Tibial nerve (tissue), 3 donors: Measurements from ENCODE around the gene ZNF624.
"Not testable (repeated sequence)": the region's sequence is repeated elsewhere in the genome, so short reads cannot be mapped to it uniquely, and the experiment has no call there.

Experiments
- CTCF ChIP-seq, 5 experiments: fragments of 200-600 bp in 3 of 5; fragments of 450-650 bp in 2 of 5; sonication (generic) in 3 of 5; IDR thresholded peaks; one replicate each; pipeline ENCODE4 v1.5.1; 2016 to 2019; ENCODE audit warnings: antibody characterized with exemption in 5 of 5, mild to moderate bottlenecking in 3 of 5, moderate library complexity in 2 of 5
- POLR2A ChIP-seq, 2 donors: fragments of 450-650 bp; IDR thresholded peaks; one replicate each; pipeline ENCODE4 v1.6.1; 2017; ENCODE audit warnings: antibody characterized with exemption in 2 of 2, mild to moderate bottlenecking in 2 of 2, moderate library complexity in 2 of 2

DNA sequence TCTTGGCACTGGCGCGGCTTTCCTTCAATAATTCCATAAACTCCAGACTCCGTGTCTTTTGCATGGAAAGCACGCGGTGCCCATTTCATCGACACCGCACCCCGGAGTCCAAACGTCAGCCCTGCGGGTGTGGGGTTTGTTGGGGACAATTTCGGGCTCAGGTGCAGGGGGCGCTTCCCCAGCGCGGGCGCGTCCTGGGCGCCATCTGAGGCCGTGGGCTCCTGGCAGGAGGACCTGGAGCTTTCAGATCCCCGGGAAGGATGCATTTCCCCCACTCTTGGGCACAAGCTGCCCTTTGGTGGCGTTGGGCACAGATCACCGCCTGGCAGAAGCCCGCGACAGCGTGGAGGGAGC is 12.9 kb upstream of the ZNF624 start:
- not testable (repeated sequence) for TF ChIP-seq CTCF, POLR2A (IDR thresholded peaks at IDR 0.05)
